ENCODE results near the gene BCL11A.

- no peak for TF ChIP-seq CTCF (IDR thresholded peaks at IDR 0.05)
- no peak for TF ChIP-seq POLR2A (IDR thresholded peaks at IDR 0.05)
Observed at GRCh38 chr2:60548311-60548710, 5.1 kb downstream of the BCL11A start.
